A673 (cell line): ENCODE data around the gene TSPAN15. TPM values are rescaled to one million over a fixed set of nuclear protein-coding genes. Genes with fewer than 3 reads are reported as not detected.

Source experiments
- BruUV-seq: library from RNA; stranded (reverse); fragments of 400-500 nt; replicated peaks from 2 replicates; lab custom pipeline; 2021; lab: Mats Ljungman, UMichigan
- CTCF ChIA-PET: fragments of 300-600 bp; sonication (Branson Sonifier 250); formaldehyde crosslinking; loops from one replicate; lab custom pipeline; 2022; ENCODE audit warnings: antibody characterized with exemption; lab: Charles Lee
- POLR2A ChIA-PET: fragments of 300-600 bp; sonication (Branson Sonifier 250); formaldehyde crosslinking; loops from one replicate; lab custom pipeline; 2022; ENCODE audit warnings: antibody characterized with exemption; ENCODE audit not compliant: low non-redundant PET; lab: Charles Lee
- DNase-seq: peaks from one replicate; pipeline ENCODE4 v3.0.0-alpha.2; 2015; ENCODE audit warnings: low spot score
- H3K27ac ChIP-seq: fragments of 200-600 bp; sonication (generic); 2 replicates; pipeline ENCODE4 v1.5.1; 2016; ENCODE audit warnings: mixed run types, low read depth, mild to moderate bottlenecking, mixed read lengths, antibody characterized with exemption, low read length; ENCODE audit not compliant: poor library complexity, severe bottlenecking
- H3K27me3 ChIP-seq: fragments of 200-600 bp; sonication (generic); replicated peaks from 2 replicates; pipeline ENCODE4 v1.6.1; 2017; ENCODE audit warnings: mixed run types, low read depth, mild to moderate bottlenecking, mixed read lengths, antibody characterized with exemption, low read length; ENCODE audit not compliant: insufficient read depth, poor library complexity
- H3K36me3 ChIP-seq: fragments of 200-600 bp; sonication (generic); 2 replicates; pipeline ENCODE4 v1.6.1; 2016; ENCODE audit warnings: mixed run types, mild to moderate bottlenecking, mixed read lengths, antibody characterized with exemption, low read length; ENCODE audit not compliant: insufficient read depth, poor library complexity, severe bottlenecking
- H3K4me1 ChIP-seq: fragments of 200-600 bp; sonication (generic); 2 replicates; pipeline ENCODE4 v1.6.1; 2017; ENCODE audit warnings: mixed run types, mild to moderate bottlenecking, mixed read lengths, antibody characterized with exemption, low read length; ENCODE audit not compliant: insufficient read depth, poor library complexity, severe bottlenecking
- H3K4me3 ChIP-seq: fragments of 200-600 bp; sonication (generic); 2 replicates; pipeline ENCODE4 v1.5.1; 2016; ENCODE audit warnings: low read depth, mixed run types, mild to moderate bottlenecking, mixed read lengths, low read length; ENCODE audit not compliant: poor library complexity, severe bottlenecking
- H3K9me3 ChIP-seq: fragments of 200-600 bp; sonication (generic); 2 replicates; pipeline ENCODE4 v1.6.1; 2016; ENCODE audit warnings: mixed run types, low read depth, mild to moderate bottlenecking, mixed read lengths, antibody characterized with exemption, low read length; ENCODE audit not compliant: poor library complexity, severe bottlenecking
- EZH2 ChIP-seq: fragments of 200-600 bp; sonication (generic); IDR thresholded peaks from 2 replicates; pipeline ENCODE4 v1.6.1; 2017; ENCODE audit warnings: borderline replicate concordance, low read depth, mild to moderate bottlenecking, mixed read lengths, antibody characterized with exemption, low read length; ENCODE audit not compliant: poor library complexity, severe bottlenecking
- intact Hi-C: fragments of 100-400 bp; cut with micrococcal nuclease; formaldehyde crosslinking; loops from one replicate; pipeline ENCODE4 v1.10.0; 2022; ENCODE audit not compliant: unreplicated experiment
- total RNA-seq: library from RNA; stranded (reverse); gene quantifications from 2 replicates; pipeline ENCODE4 v1.2.3, GENCODE V29; 2021
- TF ChIP-seq, protein P1 (sequence below): fragments of 300-800, 200-600 bp; sonication (generic); conservative IDR thresholded peaks from 2 replicates; pipeline ENCODE4 v1.5.1; 2017; ENCODE audit warnings: low read depth, mild to moderate bottlenecking, antibody characterized with exemption, low read length, moderate library complexity, mixed read lengths

The TSPAN15 gene
- total RNA-seq, 1 experiment from 2014 or later: 2.1 TPM

DNA sequence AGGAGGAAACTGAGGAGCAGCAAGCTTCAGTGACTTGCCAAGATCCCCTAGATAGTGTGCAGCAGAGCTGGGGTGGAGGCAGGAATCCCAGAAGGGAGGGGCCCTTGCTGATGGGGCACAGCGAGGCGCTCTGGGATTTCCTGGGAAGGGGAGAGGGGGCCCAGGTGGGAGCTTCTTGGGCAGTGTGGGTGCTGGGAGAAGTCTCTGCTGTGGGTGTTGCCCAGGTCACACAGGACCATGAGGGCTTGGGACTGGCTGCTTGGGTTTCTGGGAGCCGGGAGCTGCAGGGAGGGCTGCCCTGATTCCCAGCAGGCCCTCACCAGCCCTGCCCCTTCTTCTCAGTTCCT lies 55.2 kb downstream of the TSPAN15 start:
- H3K9me3 ChIP-seq: no peaks in the 10 kb centered on the region
- ChIA-PET CTCF (interaction anchor here (1.8 kb wide), 1 partner anchor 98 kb away, joined by 16 read pairs; no protein-coding TSS in a partner anchor), POLR2A (no interaction called here)
- intact Hi-C loops: no loop called here
- no peak overlapping the region for H3K4me3 ChIP-seq
- H3K27ac ChIP-seq: no peak overlapping the region
- no peak for DNase-seq
- H3K27me3 ChIP-seq: peaks cover 5% of the 10 kb centered on the region
- no TSS peak for BruUV-seq
- no peak for TF ChIP-seq EZH2
- TF ChIP-seq, protein P1, sequence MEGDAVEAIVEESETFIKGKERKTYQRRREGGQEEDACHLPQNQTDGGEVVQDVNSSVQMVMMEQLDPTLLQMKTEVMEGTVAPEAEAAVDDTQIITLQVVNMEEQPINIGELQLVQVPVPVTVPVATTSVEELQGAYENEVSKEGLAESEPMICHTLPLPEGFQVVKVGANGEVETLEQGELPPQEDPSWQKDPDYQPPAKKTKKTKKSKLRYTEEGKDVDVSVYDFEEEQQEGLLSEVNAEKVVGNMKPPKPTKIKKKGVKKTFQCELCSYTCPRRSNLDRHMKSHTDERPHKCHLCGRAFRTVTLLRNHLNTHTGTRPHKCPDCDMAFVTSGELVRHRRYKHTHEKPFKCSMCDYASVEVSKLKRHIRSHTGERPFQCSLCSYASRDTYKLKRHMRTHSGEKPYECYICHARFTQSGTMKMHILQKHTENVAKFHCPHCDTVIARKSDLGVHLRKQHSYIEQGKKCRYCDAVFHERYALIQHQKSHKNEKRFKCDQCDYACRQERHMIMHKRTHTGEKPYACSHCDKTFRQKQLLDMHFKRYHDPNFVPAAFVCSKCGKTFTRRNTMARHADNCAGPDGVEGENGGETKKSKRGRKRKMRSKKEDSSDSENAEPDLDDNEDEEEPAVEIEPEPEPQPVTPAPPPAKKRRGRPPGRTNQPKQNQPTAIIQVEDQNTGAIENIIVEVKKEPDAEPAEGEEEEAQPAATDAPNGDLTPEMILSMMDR: no peak
- no peaks in the 10 kb centered on the region for H3K36me3 ChIP-seq
- H3K4me1 ChIP-seq: no peaks in the 10 kb centered on the region

DNA sequence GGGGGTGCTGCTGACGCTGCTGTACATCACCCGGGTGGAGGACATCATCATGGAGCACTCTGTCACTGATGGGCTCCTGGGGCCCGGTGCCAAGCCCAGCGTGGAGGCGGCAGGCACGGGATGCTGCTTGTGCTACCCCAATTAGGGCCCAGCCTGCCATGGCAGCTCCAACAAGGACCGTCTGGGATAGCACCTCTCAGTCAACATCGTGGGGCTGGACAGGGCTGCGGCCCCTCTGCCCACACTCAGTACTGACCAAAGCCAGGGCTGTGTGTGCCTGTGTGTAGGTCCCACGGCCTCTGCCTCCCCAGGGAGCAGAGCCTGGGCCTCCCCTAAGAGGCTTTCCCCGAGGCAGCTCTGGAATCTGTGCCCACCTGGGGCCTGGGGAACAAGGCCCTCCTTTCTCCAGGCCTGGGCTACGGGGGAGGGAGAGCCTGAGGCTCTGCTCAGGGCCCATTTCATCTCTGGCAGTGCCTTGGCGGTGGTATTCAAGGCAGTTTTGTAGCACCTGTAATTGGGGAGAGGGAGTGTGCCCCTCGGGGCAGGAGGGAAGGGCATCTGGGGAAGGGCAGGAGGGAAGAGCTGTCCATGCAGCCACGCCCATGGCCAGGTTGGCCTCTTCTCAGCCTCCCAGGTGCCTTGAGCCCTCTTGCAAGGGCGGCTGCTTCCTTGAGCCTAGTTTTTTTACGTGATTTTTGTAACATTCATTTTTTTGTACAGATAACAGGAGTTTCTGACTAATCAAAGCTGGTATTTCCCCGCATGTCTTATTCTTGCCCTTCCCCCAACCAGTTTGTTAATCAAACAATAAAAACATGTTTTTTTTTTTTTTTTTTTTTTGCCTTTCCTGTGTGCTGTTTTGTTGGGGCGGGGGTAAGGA lies 55.8 kb downstream of the TSPAN15 start:
- ChIA-PET POLR2A (no interaction called here), CTCF (interaction anchor here (0.6 to 1.8 kb wide), 6 partner anchors 99 to 545 kb away, joined by 3 to 16 read pairs (median 6); partner anchors contain the start of gene MACROH2A2)
- Histone ChIP-seq H3K27ac (no peak overlapping the region), H3K36me3 (no peaks in the 10 kb centered on the region), H3K4me3 (peak overlapping the region; percentile 29), H3K27me3 (peaks cover 8% of the 10 kb centered on the region), H3K9me3 (no peaks in the 10 kb centered on the region), H3K4me1 (no peaks in the 10 kb centered on the region)
- intact Hi-C loops: loop anchor here (1.0 kb wide), 2 partner anchors 80 to 270 kb away; no protein-coding TSS in a partner anchor
- no TSS peak for BruUV-seq
- TF ChIP-seq EZH2: no peak
- TF ChIP-seq, protein P1: no peak
- no peak for DNase-seq

DNA sequence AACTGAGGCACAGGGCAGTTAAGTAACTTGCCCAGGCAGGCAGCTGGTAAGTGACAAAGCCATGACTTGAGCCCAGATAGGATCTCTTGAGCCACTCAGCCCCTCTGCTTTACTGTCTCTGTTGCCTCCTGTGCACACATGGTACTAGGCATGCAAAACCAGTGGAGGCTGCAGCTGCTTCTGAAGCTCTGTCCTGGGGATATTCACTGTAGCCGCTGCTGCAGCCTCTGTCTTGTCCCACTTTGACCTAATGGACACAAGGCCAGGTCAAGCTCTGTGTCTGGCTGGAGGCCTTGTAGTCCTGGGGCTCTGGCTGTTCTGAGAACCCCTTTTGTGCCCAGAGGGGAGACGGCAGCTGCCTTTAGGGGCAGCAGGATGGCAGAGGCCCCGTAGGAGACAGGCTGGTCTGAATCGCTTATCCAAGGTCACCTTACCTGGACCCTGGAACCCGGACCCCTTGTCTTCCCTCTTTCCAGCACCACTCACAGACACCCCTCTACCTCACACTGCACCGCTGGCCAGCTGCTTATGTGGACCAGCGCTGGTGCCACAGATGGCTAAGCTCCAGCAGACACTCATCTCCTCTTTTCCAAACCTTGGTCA lies 57.6 kb downstream of the TSPAN15 start:
- H3K4me1 ChIP-seq: no peaks in the 10 kb centered on the region
- H3K36me3 ChIP-seq: no peaks in the 10 kb centered on the region
- POLR2A ChIA-PET: no interaction called here
- peaks cover 25% of the 10 kb centered on the region for H3K27me3 ChIP-seq
- CTCF ChIA-PET: no interaction called here
- no peak for DNase-seq
- intact Hi-C loops: loop anchor here (1.0 kb wide), 1 partner anchor 100 kb away; no protein-coding TSS in a partner anchor
- H3K9me3 ChIP-seq: no peaks in the 10 kb centered on the region
- no TSS peak for BruUV-seq
- H3K4me3 ChIP-seq: no peak overlapping the region
- no peak for TF ChIP-seq EZH2
- TF ChIP-seq, protein P1: no peak
- H3K27ac ChIP-seq: no peak overlapping the region
